Neural crest cell (in vitro differentiated cells): ENCODE data around the gene TOM1L2. TPM values are rescaled to one million over a fixed set of nuclear protein-coding genes. Genes with fewer than 3 reads are reported as not detected.

Experiments used
- DNase-seq: peaks from one replicate; pipeline ENCODE4 v3.0.0; 2021; ENCODE audit warnings: low read depth, mixed read lengths, low spot score
- H3K27ac Mint-ChIP-seq: one replicate; pipeline ENCODE4 v1.8.0; 2021; ENCODE audit warnings: mild to moderate bottlenecking, mixed read lengths; ENCODE audit not compliant: unreplicated experiment
- H3K27me3 Mint-ChIP-seq: 2 replicates; pipeline ENCODE4 v1.8.0; 2021; ENCODE audit warnings: low read depth, mild to moderate bottlenecking, mixed read lengths
- H3K36me3 Mint-ChIP-seq: 2 replicates; pipeline ENCODE4 v1.8.0; 2021; ENCODE audit warnings: low read depth, mild to moderate bottlenecking, mixed read lengths
- H3K4me1 Mint-ChIP-seq: 2 replicates; pipeline ENCODE4 v1.8.0; 2021; ENCODE audit warnings: mixed read lengths
- H3K4me3 Mint-ChIP-seq: one replicate; pipeline ENCODE4 v1.8.0; 2021; ENCODE audit warnings: mild to moderate bottlenecking, mixed read lengths
- H3K9me3 Mint-ChIP-seq: 2 replicates; pipeline ENCODE4 v1.8.0; 2021; ENCODE audit warnings: mixed read lengths
- total RNA-seq: library from RNA; stranded (reverse); gene quantifications from 2 replicates; pipeline ENCODE4 v1.2.1, GENCODE V29; 2021
- TF ChIP-seq, protein P1 (sequence below): fragments of 200-600 bp; sonication (generic); conservative IDR thresholded peaks from 2 replicates; pipeline ENCODE4 v1.5.0; 2021; ENCODE audit warnings: antibody characterized with exemption, mild to moderate bottlenecking

TOM1L2 gene
- total RNA-seq, 1 donor from 2014 or later = 15.9 TPM

DNA sequence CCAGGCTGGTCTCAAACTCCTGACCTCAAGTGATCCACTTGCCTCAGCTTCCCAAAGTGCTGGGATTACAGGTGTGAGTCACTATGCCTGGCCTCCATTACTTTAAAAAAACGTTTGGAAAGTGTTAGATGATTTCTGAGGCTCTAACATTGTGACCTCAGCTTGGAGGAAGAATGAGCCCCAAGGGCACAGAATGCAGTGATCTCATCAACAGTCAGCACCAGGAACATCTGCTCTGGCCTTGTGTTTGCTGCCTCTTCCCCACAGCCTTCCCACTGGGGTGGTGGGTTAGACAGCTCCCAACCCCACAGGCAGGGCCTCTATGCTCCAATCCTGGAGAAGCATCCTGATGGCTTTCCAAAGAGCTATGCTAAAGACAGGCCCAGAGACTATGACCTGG is 97.7 kb downstream of the TOM1L2 start:
- no peak overlapping the region for H3K4me3 Mint-ChIP-seq
- no peak overlapping the region for H3K27ac Mint-ChIP-seq

DNA sequence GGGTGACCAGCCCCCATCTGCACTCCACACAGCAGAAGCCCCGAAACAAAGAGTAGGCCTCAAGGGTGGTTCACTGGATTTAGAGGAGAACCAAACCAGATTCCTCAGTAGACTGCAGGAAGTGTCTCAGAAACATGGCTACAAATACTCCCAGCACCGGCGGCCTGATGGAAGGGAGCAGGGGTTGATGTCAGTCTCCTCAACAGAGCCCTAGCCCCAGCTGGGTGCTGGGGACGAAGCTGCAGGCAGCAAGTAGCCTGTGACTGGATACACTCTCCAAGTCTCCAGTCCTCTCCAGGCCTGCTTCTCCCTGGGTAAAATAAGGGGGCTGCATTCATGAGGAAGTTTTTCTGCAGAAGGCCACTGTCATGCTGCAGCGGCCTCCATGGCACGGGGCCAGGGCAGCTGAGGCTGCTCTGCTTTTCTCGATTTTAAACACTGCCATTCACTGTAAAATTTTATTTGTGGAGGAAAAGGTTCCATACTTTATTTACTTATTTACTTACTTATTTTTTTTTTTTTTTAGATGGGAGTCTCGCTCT is 98.7 kb downstream of the TOM1L2 start:
- TF ChIP-seq, protein P1, sequence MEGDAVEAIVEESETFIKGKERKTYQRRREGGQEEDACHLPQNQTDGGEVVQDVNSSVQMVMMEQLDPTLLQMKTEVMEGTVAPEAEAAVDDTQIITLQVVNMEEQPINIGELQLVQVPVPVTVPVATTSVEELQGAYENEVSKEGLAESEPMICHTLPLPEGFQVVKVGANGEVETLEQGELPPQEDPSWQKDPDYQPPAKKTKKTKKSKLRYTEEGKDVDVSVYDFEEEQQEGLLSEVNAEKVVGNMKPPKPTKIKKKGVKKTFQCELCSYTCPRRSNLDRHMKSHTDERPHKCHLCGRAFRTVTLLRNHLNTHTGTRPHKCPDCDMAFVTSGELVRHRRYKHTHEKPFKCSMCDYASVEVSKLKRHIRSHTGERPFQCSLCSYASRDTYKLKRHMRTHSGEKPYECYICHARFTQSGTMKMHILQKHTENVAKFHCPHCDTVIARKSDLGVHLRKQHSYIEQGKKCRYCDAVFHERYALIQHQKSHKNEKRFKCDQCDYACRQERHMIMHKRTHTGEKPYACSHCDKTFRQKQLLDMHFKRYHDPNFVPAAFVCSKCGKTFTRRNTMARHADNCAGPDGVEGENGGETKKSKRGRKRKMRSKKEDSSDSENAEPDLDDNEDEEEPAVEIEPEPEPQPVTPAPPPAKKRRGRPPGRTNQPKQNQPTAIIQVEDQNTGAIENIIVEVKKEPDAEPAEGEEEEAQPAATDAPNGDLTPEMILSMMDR = no peak
- Mint-ChIP-seq H3K9me3 (no peaks in the 10 kb centered on the region), H3K4me3 (no peak overlapping the region), H3K4me1 (peaks cover 44% of the 10 kb centered on the region), H3K36me3 (no peaks in the 10 kb centered on the region), H3K27ac (no peak overlapping the region), H3K27me3 (no peaks in the 10 kb centered on the region)
- DNase-seq = no peak

More for the DNA sequence above, 97.7 kb downstream of the TOM1L2 start:
- H3K27me3 Mint-ChIP-seq = no peaks in the 10 kb centered on the region
- TF ChIP-seq, protein P1 = no peak
- H3K36me3 Mint-ChIP-seq = no peaks in the 10 kb centered on the region
- H3K4me1 Mint-ChIP-seq = peaks cover 34% of the 10 kb centered on the region
- no peaks in the 10 kb centered on the region for H3K9me3 Mint-ChIP-seq
- no peak for DNase-seq

DNA sequence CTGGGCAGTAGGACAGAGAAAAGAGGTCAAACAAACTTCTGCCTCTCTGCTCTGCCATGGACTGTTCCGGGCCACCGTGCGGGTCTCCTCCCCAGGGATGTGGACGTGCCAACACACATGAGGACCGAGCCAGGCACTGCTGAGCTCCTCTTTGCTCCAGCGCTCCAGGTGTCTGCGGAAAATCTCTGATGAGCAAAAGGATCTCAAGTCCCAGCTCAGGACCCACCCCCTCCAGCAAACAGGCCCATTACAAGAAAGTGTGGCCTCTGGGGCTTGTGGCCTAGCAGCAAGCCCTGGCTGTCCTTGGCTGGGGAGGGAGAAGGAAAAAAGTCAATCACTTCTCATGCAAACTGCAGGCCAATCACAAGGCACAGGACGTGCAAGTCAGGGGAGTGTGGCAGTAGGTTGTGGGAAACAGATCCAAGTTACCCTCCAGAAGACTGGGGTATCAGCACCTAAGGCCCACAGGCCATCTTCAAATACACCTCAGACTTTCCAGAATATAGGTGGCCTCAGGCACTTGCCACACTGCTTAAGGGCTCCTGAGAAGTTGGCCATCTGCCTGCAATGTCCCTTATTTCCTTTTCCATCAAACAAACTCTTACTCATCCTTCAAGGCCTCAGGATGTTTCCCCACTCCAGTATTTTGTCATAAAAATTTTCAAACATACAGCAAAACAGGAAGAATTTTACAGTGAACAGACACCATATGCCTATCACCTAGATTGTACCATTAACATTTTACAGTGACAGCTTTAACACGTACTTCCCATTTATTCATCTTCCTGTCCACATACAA is 99.5 kb downstream of the TOM1L2 start:
- Mint-ChIP-seq H3K4me3 (no peak overlapping the region), H3K27ac (no peak overlapping the region), H3K4me1 (peaks cover 47% of the 10 kb centered on the region), H3K36me3 (no peaks in the 10 kb centered on the region), H3K9me3 (no peaks in the 10 kb centered on the region), H3K27me3 (no peaks in the 10 kb centered on the region)
- no peak for DNase-seq
- TF ChIP-seq, protein P1 = no peak

- no peaks in the 10 kb centered on the region for H3K9me3 Mint-ChIP-seq
- peaks cover 47% of the 10 kb centered on the region for H3K4me1 Mint-ChIP-seq
- no peak overlapping the region for H3K4me3 Mint-ChIP-seq
- DNase-seq = no peak
- H3K27ac Mint-ChIP-seq = no peak overlapping the region
- H3K27me3 Mint-ChIP-seq = no peaks in the 10 kb centered on the region
- no peaks in the 10 kb centered on the region for H3K36me3 Mint-ChIP-seq
- TF ChIP-seq, protein P1 = no peak
Measured at GRCh38 chr17:17871913-17872312, 100.3 kb downstream of the TOM1L2 start.

- Mint-ChIP-seq H3K9me3 (no peaks in the 10 kb centered on the region), H3K4me1 (peaks cover 46% of the 10 kb centered on the region), H3K27me3 (no peaks in the 10 kb centered on the region), H3K4me3 (no peak overlapping the region), H3K36me3 (no peaks in the 10 kb centered on the region), H3K27ac (peak overlapping the region; percentile 39)
- no peak for DNase-seq
- TF ChIP-seq, protein P1 = no peak
Measured at GRCh38 chr17:17870247-17870646, 102.0 kb downstream of the TOM1L2 start.
